Activated naive CD4-positive, alpha-beta T cell treated with anti-CD3 and anti-CD28 coated beads, Interleukin-2, amount 50 U/mL, for 16 hours (primary cell): ENCODE data around the gene RNF152.

Source experiments
- DNase-seq: peaks from one replicate; pipeline ENCODE4 v3.0.0-alpha.2; 2020

Gene RNF152

GRCh38 chr18:61892683-61893308, at the start of gene RNF152:
TSS of gene RNF152 (minus strand) at chr18:61893007. CDS start at chr18:61816463, 76,544 bp downstream.
- DNase-seq, result peak; percentile 37

GRCh38 chr18:61941948-61942471, 49.2 kb upstream of the RNF152 start:
- no peak for DNase-seq

- DNase-seq, result no peak
Observed at GRCh38 chr18:61939046-61939674, 46.4 kb upstream of the RNF152 start.

DNA sequence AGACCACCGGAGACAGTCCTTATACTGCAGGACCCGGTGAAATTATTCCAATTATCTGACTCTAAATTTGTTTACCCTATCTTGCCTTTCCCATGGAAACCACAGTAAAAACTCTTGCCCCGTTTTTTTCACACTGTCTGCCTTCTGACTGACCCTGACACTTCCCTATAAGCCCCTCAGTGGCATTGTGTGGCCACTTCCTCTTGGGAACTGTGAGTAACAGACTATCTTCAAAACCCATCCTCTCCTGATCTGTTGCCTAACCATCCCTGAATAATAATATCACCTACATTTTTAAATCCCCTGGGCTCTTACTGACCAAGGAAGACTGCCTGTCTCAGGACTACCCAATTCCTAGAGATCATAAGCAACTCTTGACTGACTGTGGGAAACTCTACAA, 42.6 kb upstream of the RNF152 start:
- DNase-seq, result no peak

DNA sequence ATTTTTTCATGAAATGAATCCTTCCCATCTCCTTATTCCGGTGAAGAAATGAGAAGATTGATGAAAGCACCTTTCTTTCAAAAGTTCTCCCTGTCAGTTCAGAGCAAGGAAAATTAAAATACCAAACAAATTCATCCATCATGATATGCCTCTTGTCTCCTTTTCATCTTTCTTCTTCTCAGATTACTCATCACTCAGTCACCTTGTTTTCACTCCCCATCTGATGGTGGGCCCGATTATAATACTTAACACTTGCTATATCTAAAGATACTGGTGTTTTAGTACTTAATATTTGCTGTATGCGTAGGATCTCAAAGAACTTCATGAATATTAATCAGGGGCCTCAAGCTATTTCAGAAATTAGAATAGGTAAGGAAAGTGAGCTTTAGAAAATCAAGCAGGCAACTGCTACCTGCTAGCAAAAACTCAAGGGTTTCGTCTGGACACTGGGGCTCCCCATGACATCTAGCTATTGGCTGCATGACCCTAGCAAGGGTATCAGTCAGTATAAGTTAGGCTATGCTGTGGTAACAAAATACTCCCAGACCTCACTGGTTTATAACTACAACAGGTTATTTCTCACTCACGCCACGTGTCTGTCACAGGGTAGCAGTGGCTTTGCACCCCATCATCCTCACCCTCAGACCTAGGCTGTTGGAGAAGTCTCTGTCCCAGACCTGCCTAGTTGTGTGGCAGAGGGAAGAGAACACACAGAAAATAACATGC, 39.0 kb upstream of the RNF152 start:
- no peak for DNase-seq

GRCh38 chr18:61929881-61930640, 37.3 kb upstream of the RNF152 start:
- DNase-seq, result no peak

GRCh38 chr18:61926532-61926931, 33.7 kb upstream of the RNF152 start:
- DNase-seq, result no peak

DNA sequence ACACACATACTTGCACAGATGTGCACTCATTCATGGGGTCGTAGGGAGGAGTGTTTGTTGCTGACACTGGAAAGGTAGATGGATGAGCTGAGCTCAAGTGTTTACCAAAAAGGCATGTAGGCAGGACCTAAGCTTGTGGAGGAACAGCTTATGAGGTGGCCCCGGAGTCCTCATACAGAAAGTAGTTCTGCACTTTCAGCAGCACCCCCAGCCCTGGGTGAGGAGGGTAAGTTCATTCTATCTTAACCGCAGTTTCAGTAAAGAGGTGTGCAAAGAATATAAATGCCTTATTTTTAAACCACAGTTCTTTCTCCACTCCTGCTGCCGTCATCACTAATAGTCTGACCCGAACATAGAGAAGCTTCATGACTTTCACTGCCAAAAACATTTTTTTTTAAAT, 31.7 kb upstream of the RNF152 start:
- no peak for DNase-seq

DNA sequence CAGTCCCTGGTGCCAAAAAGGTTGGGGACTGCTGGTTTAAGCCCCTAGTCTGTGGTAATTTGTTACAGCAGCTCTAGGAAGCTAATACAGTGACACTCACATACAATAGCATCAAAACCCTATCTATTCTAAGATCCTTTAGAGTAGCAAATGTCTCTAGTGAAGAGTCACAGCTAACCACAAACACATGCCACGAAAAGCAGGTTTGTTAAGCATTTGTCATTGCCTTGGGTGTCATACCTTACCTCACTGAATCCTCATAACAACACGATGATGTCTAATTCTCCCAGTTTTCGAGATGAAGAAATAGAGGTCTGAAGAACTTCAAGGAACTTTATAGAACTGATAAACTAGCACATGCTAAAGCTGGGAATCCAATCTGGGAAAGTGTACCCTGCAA, 29.6 kb upstream of the RNF152 start:
- DNase-seq, result no peak

GRCh38 chr18:61921621-61922235, 28.9 kb upstream of the RNF152 start:
- DNase-seq, result no peak

- DNase-seq, result no peak
Observed at GRCh38 chr18:61917818-61918217, 25.0 kb upstream of the RNF152 start.

DNA sequence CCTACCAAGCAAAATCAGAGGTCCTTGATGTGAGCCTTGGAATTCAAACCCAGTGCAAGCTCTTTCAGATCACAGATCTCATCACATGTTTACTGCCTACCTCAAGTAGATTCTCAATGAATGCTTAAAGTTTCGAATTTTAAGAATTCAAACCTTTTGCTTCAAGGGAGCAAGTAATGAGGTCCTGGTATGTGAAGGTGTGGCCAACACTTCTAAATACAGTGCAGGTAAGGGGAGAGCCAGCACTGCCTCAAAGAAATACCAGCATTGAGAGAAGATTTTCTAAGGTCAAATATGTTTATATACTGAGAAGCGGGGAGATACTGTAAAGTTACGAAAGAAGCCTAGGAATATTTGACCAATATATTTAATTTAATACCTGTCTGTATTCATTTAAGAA, 19.7 kb upstream of the RNF152 start:
- no peak for DNase-seq

DNA sequence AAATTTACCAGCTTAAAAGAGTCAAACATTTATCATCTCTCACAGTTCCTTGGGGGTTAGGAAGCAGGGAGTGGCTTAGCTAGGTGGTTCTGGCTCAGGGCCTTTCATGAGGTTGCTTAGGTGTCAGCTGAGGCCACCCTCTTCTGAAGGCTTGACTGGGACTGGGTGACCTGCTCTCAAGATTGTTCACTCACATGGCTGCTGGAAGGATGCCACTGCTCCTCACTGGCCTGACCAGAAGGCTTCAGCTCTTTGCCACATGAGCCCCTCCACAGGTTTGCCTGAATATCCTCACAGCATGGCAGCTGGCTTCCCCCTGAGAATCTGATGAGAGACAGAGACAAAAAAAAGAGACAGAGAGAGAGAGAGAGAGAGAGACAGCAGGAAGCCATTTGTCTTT, 17.3 kb upstream of the RNF152 start:
- no peak for DNase-seq

GRCh38 chr18:61908661-61909060, 15.9 kb upstream of the RNF152 start:
- DNase-seq, result no peak

- peak; percentile 23 for DNase-seq
Observed at GRCh38 chr18:61901323-61901986, 8.6 kb upstream of the RNF152 start.

DNA sequence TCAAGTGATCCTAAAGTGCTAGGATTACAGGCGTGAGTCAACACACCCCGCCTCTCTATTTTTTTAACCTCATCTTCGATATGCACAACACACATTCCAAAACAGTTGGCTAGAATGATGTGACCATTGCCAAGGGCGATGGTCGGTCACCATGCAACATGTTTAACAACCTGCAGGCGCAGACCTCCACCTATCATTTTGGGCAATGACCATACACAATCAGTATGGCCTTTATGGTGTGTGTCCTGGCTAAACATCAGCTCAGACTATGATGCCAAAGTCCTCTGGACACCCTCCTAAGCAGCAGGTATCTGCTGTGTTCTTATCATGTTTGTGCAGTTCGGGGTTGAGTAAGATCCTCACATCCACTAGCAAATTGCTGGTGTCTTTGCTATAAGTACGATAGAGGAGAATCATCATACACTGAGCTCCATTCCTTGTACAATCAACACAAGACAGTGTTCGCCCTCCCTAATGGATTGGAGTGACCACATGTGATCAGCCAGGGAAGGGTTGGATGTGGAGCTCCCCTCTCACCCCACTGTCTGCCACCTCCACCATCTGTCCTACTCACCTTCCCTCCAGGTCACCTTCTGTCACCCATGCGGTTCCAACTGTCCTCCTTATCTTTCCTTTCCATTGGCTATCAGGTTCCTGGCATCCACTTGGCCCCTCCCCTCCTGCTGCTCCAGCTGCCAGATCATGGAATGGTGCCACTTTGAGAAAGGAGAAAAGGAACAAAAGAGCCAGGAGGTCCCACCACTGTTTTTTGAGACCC, 7.9 kb upstream of the RNF152 start:
- no peak for DNase-seq

- DNase-seq, result no peak
Observed at GRCh38 chr18:61898640-61899101, 5.9 kb upstream of the RNF152 start.

GRCh38 chr18:61896757-61897156, 4.0 kb upstream of the RNF152 start:
- DNase-seq, result no peak

GRCh38 chr18:61896118-61896517, 3.3 kb upstream of the RNF152 start:
- no peak for DNase-seq

DNA sequence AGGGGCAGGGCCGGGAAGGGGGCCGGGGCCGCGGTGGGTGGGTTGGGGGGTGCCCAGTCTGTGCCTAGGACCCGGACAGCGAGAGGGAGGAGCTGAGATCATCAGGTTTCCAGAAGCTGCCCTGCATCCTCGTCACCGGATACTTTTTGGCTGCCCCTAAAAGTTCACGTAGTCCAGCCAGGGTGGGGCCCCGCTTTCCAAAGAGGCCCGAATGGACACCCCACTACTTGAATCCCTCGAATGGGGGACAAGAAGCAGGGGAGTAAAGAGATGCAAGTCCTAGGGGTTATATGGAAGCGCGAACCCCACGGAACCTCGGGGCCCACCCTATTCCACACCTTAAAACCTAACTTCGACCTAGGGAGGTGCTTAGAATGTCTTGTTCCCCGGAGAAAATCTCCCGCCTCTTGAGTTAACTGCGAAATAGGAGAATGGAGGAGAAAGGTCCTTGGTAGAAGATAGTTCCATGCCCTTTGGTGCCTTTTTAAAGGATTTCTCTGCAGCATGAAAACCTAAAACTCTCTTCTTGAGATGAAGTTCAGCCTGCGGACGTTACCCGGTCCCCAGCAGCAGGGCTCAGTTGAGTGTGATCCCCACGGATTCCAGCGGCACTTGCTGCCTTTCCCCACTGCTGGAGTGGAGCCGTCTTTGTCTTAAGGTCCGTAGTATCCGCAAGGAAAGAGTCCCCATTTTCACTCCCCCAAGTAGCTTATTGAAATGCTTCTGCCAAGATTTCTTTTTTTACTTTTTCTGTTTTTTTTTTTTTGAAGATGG, 2.1 kb upstream of the RNF152 start:
- DNase-seq, result no peak
